IPS-18c (cell line): ENCODE results near the gene PCDH9.

ENCODE experiments used
- H3K4me3 ChIP-seq: 2 replicates; pipeline ENCODE4 v1.7.0; 2013; ENCODE audit warnings: low read depth, mild to moderate bottlenecking, low read length, moderate library complexity; ENCODE audit not compliant: insufficient read depth
- H3K9me3 ChIP-seq: one replicate; pipeline ENCODE4 v1.6.1; 2013; ENCODE audit warnings: mild to moderate bottlenecking, low read length, moderate library complexity; ENCODE audit not compliant: control insufficient read depth, insufficient read depth

PCDH9 gene

GRCh38 chr13:66362485-66362884 is 867.7 kb downstream of the PCDH9 start:
- H3K9me3 ChIP-seq, result no peaks in the 10 kb centered on the region
- no peak overlapping the region for H3K4me3 ChIP-seq

GRCh38 chr13:66359910-66360552 is 870.1 kb downstream of the PCDH9 start:
- Histone ChIP-seq H3K9me3 (no peaks in the 10 kb centered on the region), H3K4me3 (no peak overlapping the region)

GRCh38 chr13:66359393-66359792 is 870.7 kb downstream of the PCDH9 start:
- Histone ChIP-seq H3K9me3 (no peaks in the 10 kb centered on the region), H3K4me3 (no peak overlapping the region)

- Histone ChIP-seq H3K9me3 (no peaks in the 10 kb centered on the region), H3K4me3 (no peak overlapping the region)
Measured at GRCh38 chr13:66358564-66358963, 871.6 kb downstream of the PCDH9 start.

- Histone ChIP-seq H3K4me3 (no peak overlapping the region), H3K9me3 (no peaks in the 10 kb centered on the region)
Measured at GRCh38 chr13:66357463-66357862, 872.7 kb downstream of the PCDH9 start.

- H3K9me3 ChIP-seq, result no peaks in the 10 kb centered on the region
- no peak overlapping the region for H3K4me3 ChIP-seq
Measured at GRCh38 chr13:66354879-66355751, 875.0 kb downstream of the PCDH9 start.

GRCh38 chr13:66353664-66354063 is 876.5 kb downstream of the PCDH9 start:
- no peaks in the 10 kb centered on the region for H3K9me3 ChIP-seq
- no peak overlapping the region for H3K4me3 ChIP-seq

GRCh38 chr13:66349966-66350365 is 880.2 kb downstream of the PCDH9 start:
- Histone ChIP-seq H3K4me3 (no peak overlapping the region), H3K9me3 (no peaks in the 10 kb centered on the region)

- no peak overlapping the region for H3K4me3 ChIP-seq
- no peaks in the 10 kb centered on the region for H3K9me3 ChIP-seq
Measured at GRCh38 chr13:66348745-66349690, 881.1 kb downstream of the PCDH9 start.

GRCh38 chr13:66347486-66348117 is 882.5 kb downstream of the PCDH9 start:
- H3K4me3 ChIP-seq, result no peak overlapping the region
- H3K9me3 ChIP-seq, result no peaks in the 10 kb centered on the region

GRCh38 chr13:66345971-66346370 is 884.2 kb downstream of the PCDH9 start:
- Histone ChIP-seq H3K9me3 (no peaks in the 10 kb centered on the region), H3K4me3 (no peak overlapping the region)

GRCh38 chr13:66345518-66345810 is 884.7 kb downstream of the PCDH9 start:
- H3K9me3 ChIP-seq, result no peaks in the 10 kb centered on the region

GRCh38 chr13:66344805-66345517 is 885.2 kb downstream of the PCDH9 start:
- H3K4me3 ChIP-seq, result no peak overlapping the region

More at GRCh38 chr13:66345518-66345810, 884.7 kb downstream of the PCDH9 start:
- H3K4me3 ChIP-seq, result no peak overlapping the region

GRCh38 chr13:66343224-66343828 is 886.8 kb downstream of the PCDH9 start:
- no peaks in the 10 kb centered on the region for H3K9me3 ChIP-seq
- no peak overlapping the region for H3K4me3 ChIP-seq

More at GRCh38 chr13:66344805-66345517, 885.2 kb downstream of the PCDH9 start:
- no peaks in the 10 kb centered on the region for H3K9me3 ChIP-seq

GRCh38 chr13:66341635-66342377 is 888.3 kb downstream of the PCDH9 start:
- H3K9me3 ChIP-seq, result no peaks in the 10 kb centered on the region
- no peak overlapping the region for H3K4me3 ChIP-seq

- Histone ChIP-seq H3K4me3 (no peak overlapping the region), H3K9me3 (no peaks in the 10 kb centered on the region)
Measured at GRCh38 chr13:66339214-66339613, 890.9 kb downstream of the PCDH9 start.
